Activated T-helper 1 cell treated with anti-CD3 and anti-CD28 coated beads, Interleukin-12 subunit alpha, Interleukin-12 subunit beta, Interleukin-2, Interleukin-4 antibody, amounts not matched to agents 30 ng/mL and 10 ng/mL and 1 ng/mL, durations not matched to agents 14 hours and 24 hours and 36 hours (primary cell): ENCODE results near the gene ARHGAP31. TPM values are rescaled to one million over a fixed set of nuclear protein-coding genes. Genes with fewer than 3 reads are reported as not detected.

Experiments used
- DNase-seq: peaks from one replicate; pipeline ENCODE4 v3.0.0; 2021; ENCODE audit warnings: low spot score
- H3K27ac Mint-ChIP-seq: one replicate; pipeline ENCODE4 v1.8.0; 2021; ENCODE audit warnings: mild to moderate bottlenecking, mixed read lengths
- H3K27me3 Mint-ChIP-seq: one replicate; pipeline ENCODE4 v1.8.0; 2022; ENCODE audit warnings: mild to moderate bottlenecking, moderate library complexity, mixed read lengths; ENCODE audit not compliant: insufficient read depth
- H3K36me3 Mint-ChIP-seq: one replicate; pipeline ENCODE4 v1.8.0; 2021; ENCODE audit warnings: low read depth, mixed read lengths
- H3K4me1 Mint-ChIP-seq: one replicate; pipeline ENCODE4 v1.8.0; 2021; ENCODE audit warnings: low read depth, mixed read lengths
- H3K4me3 Mint-ChIP-seq: one replicate; pipeline ENCODE4 v1.8.0; 2021; ENCODE audit warnings: mild to moderate bottlenecking, moderate library complexity, mixed read lengths
- H3K9me3 Mint-ChIP-seq: one replicate; pipeline ENCODE4 v1.8.0; 2021; ENCODE audit warnings: mixed read lengths
- intact Hi-C: fragments of 100-400 bp; cut with micrococcal nuclease; formaldehyde crosslinking; loops from one replicate; pipeline ENCODE4 v1.15.1; 2024
- total RNA-seq: library from RNA; stranded (reverse); gene quantifications from 2 replicates; pipeline ENCODE4 v1.2.3, GENCODE V29; 2022

Gene ARHGAP31
- total RNA-seq, 1 donor from 2014 or later, result 8.0 TPM

DNA sequence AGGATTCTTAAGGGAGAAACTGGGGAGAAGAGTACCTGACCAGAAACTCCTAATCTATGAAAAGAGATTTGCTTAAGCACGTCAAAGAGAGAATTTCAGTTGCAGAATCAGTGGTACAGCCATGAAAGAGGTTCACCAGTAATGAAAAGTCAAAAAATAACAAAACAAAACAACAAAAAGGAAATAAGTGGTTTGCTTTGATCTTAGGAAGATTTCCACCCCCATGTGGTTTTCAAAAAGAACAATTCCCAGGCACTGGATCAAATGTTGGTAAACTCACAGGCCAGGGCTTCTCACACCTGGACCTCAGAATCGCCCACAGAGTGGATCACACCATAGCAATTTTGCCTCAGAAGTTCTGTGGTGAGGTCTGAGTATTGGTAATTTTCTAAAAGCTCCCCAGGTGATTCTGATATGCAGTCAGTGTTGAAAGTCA is 101.8 kb downstream of the ARHGAP31 start:
- Mint-ChIP-seq H3K9me3 (no peaks in the 10 kb centered on the region), H3K36me3 (peaks cover 7% of the 10 kb centered on the region), H3K4me1 (peaks cover 36% of the 10 kb centered on the region), H3K27ac (peak overlapping the region; percentile 63), H3K4me3 (no peak overlapping the region), H3K27me3 (peaks cover 9% of the 10 kb centered on the region)
- intact Hi-C loops, result loop anchor here (1.0 to 5.0 kb wide), 6 partner anchors 67 to 281 kb away; partner anchors contain the start of genes COX17, TIMMDC1 and TMEM39A
- peak; percentile 2 for DNase-seq

DNA sequence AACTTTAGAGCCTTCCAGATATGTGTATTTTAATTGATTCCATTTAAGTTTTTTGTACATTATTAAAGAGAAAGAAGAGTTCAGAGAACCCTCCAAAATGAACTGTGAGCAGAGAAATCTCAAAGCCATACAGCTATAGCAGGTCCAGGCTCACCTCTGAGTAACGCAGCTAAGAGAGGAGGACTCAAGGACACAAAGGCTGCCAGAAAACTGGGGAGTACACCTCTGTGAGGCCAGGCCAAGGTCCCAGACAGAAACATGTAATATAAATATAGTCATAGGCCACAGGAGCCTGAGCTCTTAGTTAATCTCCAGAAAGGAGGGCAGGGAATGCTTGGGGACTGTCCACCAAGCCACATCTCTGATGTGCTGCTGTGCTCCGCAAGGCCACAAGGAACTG is 102.7 kb downstream of the ARHGAP31 start:
- intact Hi-C loops, result loop anchor here (1.0 to 5.0 kb wide), 6 partner anchors 66 to 280 kb away; partner anchors contain the start of genes COX17, TIMMDC1 and TMEM39A
- H3K4me3 Mint-ChIP-seq, result no peak overlapping the region
- no peaks in the 10 kb centered on the region for H3K9me3 Mint-ChIP-seq
- no peak for DNase-seq
- H3K36me3 Mint-ChIP-seq, result peaks cover 11% of the 10 kb centered on the region
- no peak overlapping the region for H3K27ac Mint-ChIP-seq
- H3K27me3 Mint-ChIP-seq, result peaks cover 9% of the 10 kb centered on the region
- peaks cover 45% of the 10 kb centered on the region for H3K4me1 Mint-ChIP-seq

DNA sequence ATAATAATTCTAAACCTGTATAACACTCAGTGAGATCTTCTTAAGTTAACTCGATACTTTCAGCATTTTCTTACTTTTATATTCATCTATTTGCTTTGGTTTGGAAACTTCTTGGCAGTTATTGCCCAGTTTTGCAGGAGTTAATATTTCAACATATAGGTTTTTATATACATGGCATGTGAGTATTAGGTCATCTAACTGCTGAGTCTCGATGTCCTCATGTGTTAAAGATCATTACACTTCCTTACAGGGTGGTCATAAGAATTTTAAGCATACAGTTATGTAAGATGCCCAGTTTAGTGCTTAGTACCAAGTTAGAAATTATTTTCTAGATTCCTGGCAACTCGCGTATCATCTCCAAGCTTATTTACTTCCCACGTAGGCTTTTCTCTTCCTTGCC is 106.3 kb downstream of the ARHGAP31 start:
- no peak overlapping the region for H3K4me3 Mint-ChIP-seq
- no peak for DNase-seq
- no peaks in the 10 kb centered on the region for H3K9me3 Mint-ChIP-seq
- peaks cover 10% of the 10 kb centered on the region for H3K36me3 Mint-ChIP-seq
- intact Hi-C loops, result no loop called here
- no peak overlapping the region for H3K27ac Mint-ChIP-seq
- peaks cover 5% of the 10 kb centered on the region for H3K27me3 Mint-ChIP-seq
- peaks cover 30% of the 10 kb centered on the region for H3K4me1 Mint-ChIP-seq

- Mint-ChIP-seq H3K4me3 (no peak overlapping the region), H3K27me3 (peaks cover 3% of the 10 kb centered on the region), H3K4me1 (peaks cover 24% of the 10 kb centered on the region), H3K9me3 (no peaks in the 10 kb centered on the region), H3K27ac (no peak overlapping the region), H3K36me3 (peaks cover 10% of the 10 kb centered on the region)
- intact Hi-C loops, result no loop called here
- DNase-seq, result no peak
These were observed 106.9 kb downstream of the ARHGAP31 start for GRCh38 chr3:119401069-119401468.

DNA sequence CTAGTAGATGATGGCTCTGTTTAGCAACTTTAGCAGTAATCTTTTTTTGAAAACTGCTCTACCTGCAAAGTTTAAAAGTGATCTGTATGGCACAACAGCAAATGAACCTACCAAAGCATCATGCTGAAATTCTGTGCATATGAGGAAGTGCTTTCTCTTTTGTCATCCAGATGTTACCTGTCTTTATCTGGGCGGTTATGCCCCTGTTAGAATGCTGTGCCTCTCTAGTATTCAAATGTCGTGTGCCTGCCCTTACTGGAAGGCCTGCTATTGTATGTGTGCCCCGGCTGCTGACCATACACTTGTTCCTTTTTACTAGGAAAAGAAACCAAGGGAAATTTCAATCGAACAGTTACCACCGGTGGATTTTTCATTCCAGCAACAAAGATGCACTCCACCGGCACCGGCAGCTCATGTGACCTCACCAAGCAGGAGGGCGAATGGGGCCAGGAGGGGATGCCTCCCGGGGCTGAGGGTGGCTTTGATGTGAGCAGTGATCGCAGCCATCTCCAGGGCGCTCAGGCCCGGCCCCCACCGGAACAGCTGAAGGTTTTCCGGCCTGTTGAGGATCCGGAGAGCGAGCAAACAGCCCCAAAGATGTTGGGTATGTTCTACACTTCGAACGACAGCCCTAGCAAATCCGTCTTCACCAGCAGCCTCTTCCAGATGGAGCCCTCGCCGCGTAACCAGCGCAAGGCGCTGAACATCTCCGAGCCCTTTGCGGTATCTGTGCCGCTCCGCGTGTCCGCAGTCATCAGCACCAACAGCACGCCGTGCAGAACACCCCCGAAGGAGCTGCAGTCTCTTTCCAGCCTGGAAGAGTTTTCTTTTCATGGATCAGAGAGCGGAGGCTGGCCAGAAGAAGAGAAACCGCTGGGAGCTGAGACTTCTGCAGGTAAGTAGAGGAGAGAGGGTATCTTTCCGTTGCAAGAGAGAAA is 107.6 kb downstream of the ARHGAP31 start:
- no peak for DNase-seq
- Mint-ChIP-seq H3K27ac (no peak overlapping the region), H3K9me3 (no peaks in the 10 kb centered on the region), H3K4me1 (peaks cover 17% of the 10 kb centered on the region), H3K36me3 (peaks cover 10% of the 10 kb centered on the region), H3K4me3 (no peak overlapping the region), H3K27me3 (peaks cover 3% of the 10 kb centered on the region)
- intact Hi-C loops, result no loop called here

- intact Hi-C loops, result no loop called here
- Mint-ChIP-seq H3K36me3 (peaks cover 10% of the 10 kb centered on the region), H3K27me3 (peaks cover 1% of the 10 kb centered on the region)
These were observed 108.6 kb downstream of the ARHGAP31 start for GRCh38 chr3:119402791-119403190.

GRCh38 chr3:119403201-119403600 is 109.0 kb downstream of the ARHGAP31 start:
- no peak for DNase-seq
- H3K27ac Mint-ChIP-seq, result no peak overlapping the region
- no peaks in the 10 kb centered on the region for H3K9me3 Mint-ChIP-seq
- peaks cover 1% of the 10 kb centered on the region for H3K27me3 Mint-ChIP-seq
- H3K36me3 Mint-ChIP-seq, result peaks cover 10% of the 10 kb centered on the region
- intact Hi-C loops, result no loop called here
- no peak overlapping the region for H3K4me3 Mint-ChIP-seq
- peaks cover 15% of the 10 kb centered on the region for H3K4me1 Mint-ChIP-seq

More at GRCh38 chr3:119402791-119403190, 108.6 kb downstream of the ARHGAP31 start:
- Mint-ChIP-seq H3K4me3 (no peak overlapping the region), H3K4me1 (peaks cover 15% of the 10 kb centered on the region), H3K27ac (no peak overlapping the region), H3K9me3 (no peaks in the 10 kb centered on the region)
- DNase-seq, result no peak

DNA sequence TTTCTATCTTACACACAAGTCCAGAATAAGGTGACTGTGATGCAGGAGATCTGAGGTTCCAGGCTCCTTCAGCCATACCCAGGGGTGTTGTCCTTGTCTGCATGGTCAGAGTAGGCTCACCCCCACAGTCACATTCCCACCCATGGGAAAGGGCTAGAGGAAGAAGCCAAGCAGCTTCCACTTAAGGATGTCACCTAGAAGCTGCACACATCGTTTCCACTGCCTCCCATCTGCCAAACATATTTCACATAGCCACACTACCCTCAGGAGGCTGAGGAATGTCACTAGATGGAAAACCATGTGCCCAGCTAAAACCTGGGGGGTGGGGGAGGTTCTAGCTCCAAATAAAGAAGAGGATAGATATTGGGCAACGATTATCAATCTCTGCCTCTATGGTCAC is 111.1 kb downstream of the ARHGAP31 start:
- intact Hi-C loops, result no loop called here
- Mint-ChIP-seq H3K27ac (no peak overlapping the region), H3K27me3 (peaks cover 1% of the 10 kb centered on the region), H3K4me3 (no peak overlapping the region), H3K36me3 (peaks cover 7% of the 10 kb centered on the region), H3K4me1 (peaks cover 15% of the 10 kb centered on the region), H3K9me3 (no peaks in the 10 kb centered on the region)
- no peak for DNase-seq

DNA sequence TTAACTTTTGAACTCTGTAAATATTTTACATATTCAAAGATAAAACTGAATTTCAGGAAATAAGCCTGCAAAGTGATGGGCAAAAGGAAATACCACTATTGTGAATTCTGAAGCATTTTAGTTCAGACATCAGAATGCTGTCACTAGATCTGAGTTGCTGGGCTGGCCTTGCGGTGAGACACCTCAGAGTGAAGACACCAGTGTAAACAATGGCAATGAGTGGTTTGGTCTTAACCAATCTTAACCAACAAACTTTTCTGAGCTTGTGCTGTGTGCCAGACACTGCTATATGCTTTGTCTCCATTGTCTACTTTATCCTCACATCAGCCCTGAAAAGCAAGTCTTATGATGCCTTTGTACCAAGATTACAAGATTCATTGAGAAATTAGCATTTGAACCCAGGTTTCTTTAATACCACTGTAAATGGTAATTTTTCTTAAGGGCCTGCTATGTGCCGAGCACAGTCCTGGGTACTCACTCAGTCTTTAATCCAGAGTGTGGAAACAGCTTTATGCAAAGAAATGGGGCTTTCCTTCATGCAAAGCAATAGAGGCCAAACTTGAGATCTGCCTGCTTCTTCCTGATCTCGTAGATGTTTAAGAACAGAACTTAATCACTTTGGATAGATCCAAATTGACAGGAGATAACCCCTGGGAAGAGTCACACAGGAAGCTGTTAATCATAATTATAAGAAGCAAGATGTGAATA is 114.2 kb downstream of the ARHGAP31 start:
- Mint-ChIP-seq H3K4me1 (no peaks in the 10 kb centered on the region), H3K4me3 (no peak overlapping the region), H3K27ac (no peak overlapping the region), H3K9me3 (no peaks in the 10 kb centered on the region), H3K36me3 (peaks cover 3% of the 10 kb centered on the region), H3K27me3 (no peaks in the 10 kb centered on the region)
- intact Hi-C loops, result no loop called here
- DNase-seq, result no peak

DNA sequence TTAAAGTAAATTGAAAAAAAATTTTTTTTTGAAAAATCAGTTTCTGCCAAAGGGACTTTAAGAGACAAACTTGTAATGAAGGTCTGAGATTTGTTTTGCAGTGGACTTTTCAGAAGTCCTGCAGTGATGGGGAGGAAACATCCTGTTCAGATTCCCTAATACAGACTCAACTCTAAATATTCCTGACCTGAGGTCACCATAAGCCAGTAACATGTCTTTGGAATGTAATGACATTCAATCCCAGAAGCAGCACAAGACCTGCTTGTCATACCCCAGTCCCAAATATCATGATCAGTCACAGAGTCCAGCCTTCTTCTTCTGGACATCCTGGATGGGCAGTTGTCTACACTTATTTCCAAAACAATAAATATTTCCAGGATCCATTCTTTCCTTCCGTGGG is 115.7 kb downstream of the ARHGAP31 start:
- Mint-ChIP-seq H3K27me3 (no peaks in the 10 kb centered on the region), H3K27ac (no peak overlapping the region), H3K4me3 (no peak overlapping the region), H3K4me1 (no peaks in the 10 kb centered on the region), H3K36me3 (peaks cover 3% of the 10 kb centered on the region), H3K9me3 (no peaks in the 10 kb centered on the region)
- no peak for DNase-seq
- intact Hi-C loops, result no loop called here

- Mint-ChIP-seq H3K27ac (no peak overlapping the region), H3K4me3 (no peak overlapping the region), H3K9me3 (no peaks in the 10 kb centered on the region), H3K4me1 (no peaks in the 10 kb centered on the region), H3K36me3 (peaks cover 4% of the 10 kb centered on the region), H3K27me3 (no peaks in the 10 kb centered on the region)
- no peak for DNase-seq
- intact Hi-C loops, result no loop called here
These were observed 119.6 kb downstream of the ARHGAP31 start for GRCh38 chr3:119413603-119414280.

DNA sequence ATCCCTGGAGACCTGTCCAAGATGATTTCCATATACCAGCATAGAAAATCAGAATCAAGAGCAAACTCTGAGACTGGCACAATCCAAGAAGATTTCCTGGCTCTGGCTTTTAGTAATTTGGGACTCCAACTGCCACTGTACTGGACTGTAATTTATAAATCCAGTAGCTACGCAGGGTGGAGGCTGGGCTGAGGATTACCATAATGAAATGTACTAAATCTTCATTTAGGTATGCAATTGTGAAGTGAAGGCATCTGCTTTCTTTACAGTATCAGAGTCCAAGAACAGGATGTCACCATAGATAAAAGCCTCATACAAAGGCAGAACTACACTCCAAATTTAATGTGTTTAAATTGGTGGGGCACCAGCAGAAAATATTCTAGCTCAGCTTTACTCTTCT is 122.7 kb downstream of the ARHGAP31 start:
- Mint-ChIP-seq H3K9me3 (no peaks in the 10 kb centered on the region), H3K4me3 (no peak overlapping the region), H3K27me3 (no peaks in the 10 kb centered on the region), H3K36me3 (peaks cover 3% of the 10 kb centered on the region), H3K4me1 (peaks cover 6% of the 10 kb centered on the region), H3K27ac (no peak overlapping the region)
- intact Hi-C loops, result no loop called here
- no peak for DNase-seq
